CD4-positive, alpha-beta T cell treated with Interleukin-2 at 100 ng/mL for 4 hours (primary cell): ENCODE data around the gene ARNT2.
"Not testable (repeated sequence)": the region's sequence is repeated elsewhere in the genome, so short reads cannot be mapped to it uniquely, and the experiment has no call there.

Experiments used
- DNase-seq: peaks from one replicate; pipeline ENCODE4 v3.0.0-alpha.2; 2020; ENCODE audit warnings: low spot score

Gene ARNT2

GRCh38 chr15:80491163-80491847, 87.1 kb downstream of the ARNT2 start:
- DNase-seq = no peak

DNA sequence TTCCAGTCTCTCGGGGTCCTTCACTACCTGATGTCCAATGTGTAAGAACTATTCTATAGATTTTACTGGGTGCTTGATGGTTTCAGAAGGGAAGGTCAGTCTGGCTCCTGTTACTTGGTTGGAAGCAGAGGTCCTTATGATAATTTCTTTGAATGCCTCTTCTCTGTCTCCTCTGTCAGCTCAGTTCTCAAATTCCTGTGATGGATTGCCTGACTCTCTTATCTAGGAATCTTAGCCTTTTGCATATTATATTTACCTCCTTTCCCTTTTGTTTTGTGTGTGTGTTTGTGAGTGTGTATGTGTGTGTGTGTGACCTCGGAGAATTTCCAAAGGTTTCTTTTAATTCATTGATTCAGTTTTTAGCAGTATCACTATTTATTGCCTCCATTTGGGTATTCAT, 88.2 kb downstream of the ARNT2 start:
- no peak for DNase-seq

DNA sequence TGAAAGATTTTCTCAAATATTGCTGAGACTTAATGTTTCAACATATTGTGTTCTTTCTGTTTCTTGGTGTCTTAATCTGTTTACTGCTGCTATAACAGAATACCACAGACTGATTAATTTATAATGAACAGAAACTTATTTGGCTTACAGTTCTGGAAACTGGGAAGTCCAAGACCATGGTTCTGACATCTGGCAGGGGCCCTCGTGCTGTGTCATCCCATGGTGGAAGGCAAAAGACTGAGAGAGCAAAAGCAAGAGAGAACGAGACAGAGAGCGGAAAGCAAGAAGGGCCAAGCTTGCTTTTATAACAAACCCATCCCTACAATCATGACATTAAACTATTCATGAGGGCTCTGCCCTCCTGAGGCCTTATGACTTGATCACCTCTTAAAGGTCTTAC, 88.7 kb downstream of the ARNT2 start:
- DNase-seq = no peak

- DNase-seq = no peak
Observed at GRCh38 chr15:80494351-80494751, 90.2 kb downstream of the ARNT2 start.

GRCh38 chr15:80494756-80495155, 90.6 kb downstream of the ARNT2 start:
- no peak for DNase-seq

DNA sequence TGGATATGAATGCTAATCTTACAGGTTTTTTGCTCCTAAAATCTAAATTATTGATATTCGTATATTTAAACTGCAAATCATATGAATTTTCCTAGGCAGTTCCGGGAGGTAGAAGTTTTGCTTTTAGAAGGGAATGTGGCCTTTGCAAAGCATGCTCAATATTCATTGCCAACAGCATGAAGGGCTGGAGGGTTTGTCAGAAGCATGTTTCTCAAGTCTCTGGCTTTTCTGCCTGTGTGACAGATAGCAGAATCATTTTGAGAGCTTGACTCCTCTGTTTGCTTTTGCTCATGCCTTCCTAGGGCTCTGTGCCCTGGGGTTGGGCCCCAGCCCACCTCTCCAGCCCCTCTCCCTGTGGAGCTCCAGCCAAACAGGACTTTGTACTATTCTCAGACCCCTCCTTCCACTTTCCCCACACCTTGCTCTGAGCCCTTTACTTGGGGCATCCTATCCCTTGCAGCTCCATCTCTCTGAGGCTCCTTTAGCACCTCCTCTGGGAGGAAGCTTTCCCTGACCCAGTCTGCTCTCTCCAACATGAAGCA, 91.3 kb downstream of the ARNT2 start:
- DNase-seq = no peak

- no peak for DNase-seq
Observed at GRCh38 chr15:80496096-80496495, 91.9 kb downstream of the ARNT2 start.

GRCh38 chr15:80497221-80497620, 93.0 kb downstream of the ARNT2 start:
- DNase-seq = no peak

GRCh38 chr15:80498652-80499051, 94.5 kb downstream of the ARNT2 start:
- DNase-seq = no peak

- DNase-seq = no peak
Observed at GRCh38 chr15:80500021-80500420, 95.8 kb downstream of the ARNT2 start.

- no peak for DNase-seq
Observed at GRCh38 chr15:80501476-80501875, 97.3 kb downstream of the ARNT2 start.

GRCh38 chr15:80502782-80503181, 98.6 kb downstream of the ARNT2 start:
- DNase-seq = no peak

DNA sequence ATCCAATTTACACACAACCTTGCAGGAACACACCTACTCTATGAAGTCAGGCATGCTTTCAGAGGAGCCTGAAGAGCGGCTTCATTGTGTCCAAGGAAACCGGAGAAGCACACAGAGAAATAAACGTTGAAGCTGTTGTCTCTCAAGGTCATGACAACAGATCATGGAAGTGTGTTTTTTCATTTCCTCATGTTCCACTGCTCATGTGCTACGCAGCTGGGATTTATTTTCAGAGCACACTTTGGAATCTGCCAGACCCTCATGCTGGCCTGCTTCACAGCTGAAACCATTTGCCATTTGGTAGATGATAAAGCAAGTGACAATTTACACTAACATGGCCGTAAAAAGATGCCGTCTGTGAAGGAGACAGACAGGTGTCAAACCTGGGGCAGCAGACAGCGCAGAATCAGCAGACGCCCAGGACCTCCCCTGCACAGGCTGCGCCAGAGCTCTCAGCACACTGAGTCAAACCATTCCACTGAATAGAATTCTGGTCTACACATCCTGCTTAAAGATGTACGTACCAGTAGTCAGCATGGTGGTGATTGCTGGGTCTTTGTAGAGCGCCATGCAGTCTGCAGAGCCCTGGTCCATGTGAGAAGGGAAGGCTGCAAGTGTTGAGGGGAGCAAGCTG, 99.3 kb downstream of the ARNT2 start:
- DNase-seq = no peak

DNA sequence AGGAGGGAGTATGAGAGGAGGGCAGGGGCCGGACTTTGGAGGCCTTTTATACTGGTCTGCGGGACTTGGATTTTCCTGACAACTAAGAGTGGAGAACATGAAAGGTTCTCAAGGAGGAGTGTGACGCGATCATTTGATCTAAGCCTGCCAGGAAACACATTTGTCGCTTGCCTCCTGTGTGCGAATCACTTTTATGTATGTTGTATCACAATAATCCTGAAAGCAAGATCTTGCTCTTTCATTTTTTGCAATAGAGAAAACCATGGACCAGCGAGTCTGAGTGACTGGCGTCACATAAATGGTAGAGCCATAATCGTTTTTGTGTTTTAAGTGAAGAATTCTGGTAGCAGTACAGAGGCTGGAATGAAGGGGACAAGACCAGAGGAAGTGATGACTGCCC, 100.7 kb downstream of the ARNT2 start:
- DNase-seq = no peak

DNA sequence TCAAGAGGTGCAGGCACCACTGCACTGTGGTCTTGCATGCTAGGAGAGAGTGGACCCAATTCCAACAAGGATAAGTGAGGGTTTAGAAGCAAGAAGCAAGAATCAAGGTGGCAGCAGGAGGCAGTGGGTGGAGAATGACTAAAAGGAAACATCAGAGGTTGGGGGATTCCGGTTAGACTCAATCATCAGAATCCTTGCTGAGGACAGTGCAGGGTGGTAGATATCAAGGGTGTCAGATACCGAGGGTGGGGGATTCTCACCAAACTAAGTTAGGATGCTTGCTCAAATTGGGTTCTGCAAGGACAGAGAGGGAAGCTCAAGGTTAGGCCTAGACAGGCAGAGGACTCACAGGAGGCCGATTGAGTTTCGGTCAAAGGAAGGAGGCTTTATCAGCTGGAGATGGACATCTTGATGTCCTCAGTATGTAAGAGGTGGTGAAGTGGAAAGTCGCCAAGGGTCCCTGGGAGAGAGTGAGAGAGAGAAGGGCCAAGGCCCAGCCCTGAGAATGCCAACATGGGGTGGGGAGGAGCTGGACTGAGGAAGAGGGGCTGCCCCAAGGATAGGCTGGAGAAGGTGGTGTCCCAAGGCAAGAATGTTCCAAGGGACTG, 102.2 kb downstream of the ARNT2 start:
- no peak for DNase-seq

- no peak for DNase-seq
Observed at GRCh38 chr15:80507131-80507530, 102.9 kb downstream of the ARNT2 start.

DNA sequence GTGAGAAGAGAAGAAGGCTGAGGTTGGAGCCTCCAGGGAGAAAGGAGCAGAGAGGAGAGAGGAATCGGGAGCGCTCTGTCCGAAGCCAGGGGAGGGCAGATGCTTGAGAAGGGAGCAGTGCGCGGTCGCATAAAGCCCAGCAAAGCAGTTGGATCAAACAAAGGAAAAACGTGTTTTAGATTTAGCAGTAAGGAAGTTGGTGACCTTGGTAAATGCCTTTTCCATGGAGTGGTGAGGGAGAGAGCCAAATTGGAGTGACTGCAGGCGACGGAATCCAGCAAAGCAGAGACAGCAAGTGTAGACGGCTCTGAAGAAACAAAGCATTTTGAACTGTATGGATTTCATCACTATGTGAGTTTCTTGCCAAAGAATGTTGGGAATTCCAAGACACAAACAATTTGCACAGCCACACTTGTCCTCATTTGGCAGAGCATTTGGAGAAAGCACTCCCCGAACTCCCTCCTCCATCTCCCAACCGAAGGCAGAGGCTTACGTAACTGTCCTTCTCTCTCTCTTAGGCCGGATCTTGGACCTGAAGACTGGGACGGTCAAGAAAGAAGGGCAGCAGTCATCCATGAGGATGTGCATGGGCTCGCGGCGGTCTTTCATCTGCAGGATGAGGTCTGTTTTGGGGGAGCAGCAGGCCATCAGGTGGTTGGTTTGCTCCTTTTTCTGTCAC, 103.6 kb downstream of the ARNT2 start:
- DNase-seq = no peak

GRCh38 chr15:80508783-80509182, 104.6 kb downstream of the ARNT2 start:
- no peak for DNase-seq

DNA sequence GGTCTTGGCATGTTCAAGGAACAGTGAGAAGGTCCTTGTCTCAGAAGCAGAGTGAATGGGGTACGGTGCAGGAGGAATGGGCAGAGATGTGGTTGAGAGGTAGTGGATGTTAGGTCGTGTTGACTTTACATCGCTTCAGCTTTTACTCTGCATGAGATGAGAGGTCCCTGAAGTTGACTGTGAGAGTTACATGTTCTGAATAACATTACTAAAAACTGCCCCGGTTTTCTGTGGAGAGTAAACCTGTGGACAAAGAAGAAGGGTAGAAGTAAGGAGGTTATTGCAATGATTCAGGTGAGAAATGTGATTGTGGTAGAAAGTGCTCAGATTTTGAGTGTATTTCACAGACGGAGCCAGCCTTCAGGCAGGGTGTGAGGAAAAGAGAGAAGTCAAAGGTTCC, 105.6 kb downstream of the ARNT2 start:
- no peak for DNase-seq

- DNase-seq = not testable (repeated sequence)
Observed at GRCh38 chr15:80510985-80511384, 106.8 kb downstream of the ARNT2 start.

DNA sequence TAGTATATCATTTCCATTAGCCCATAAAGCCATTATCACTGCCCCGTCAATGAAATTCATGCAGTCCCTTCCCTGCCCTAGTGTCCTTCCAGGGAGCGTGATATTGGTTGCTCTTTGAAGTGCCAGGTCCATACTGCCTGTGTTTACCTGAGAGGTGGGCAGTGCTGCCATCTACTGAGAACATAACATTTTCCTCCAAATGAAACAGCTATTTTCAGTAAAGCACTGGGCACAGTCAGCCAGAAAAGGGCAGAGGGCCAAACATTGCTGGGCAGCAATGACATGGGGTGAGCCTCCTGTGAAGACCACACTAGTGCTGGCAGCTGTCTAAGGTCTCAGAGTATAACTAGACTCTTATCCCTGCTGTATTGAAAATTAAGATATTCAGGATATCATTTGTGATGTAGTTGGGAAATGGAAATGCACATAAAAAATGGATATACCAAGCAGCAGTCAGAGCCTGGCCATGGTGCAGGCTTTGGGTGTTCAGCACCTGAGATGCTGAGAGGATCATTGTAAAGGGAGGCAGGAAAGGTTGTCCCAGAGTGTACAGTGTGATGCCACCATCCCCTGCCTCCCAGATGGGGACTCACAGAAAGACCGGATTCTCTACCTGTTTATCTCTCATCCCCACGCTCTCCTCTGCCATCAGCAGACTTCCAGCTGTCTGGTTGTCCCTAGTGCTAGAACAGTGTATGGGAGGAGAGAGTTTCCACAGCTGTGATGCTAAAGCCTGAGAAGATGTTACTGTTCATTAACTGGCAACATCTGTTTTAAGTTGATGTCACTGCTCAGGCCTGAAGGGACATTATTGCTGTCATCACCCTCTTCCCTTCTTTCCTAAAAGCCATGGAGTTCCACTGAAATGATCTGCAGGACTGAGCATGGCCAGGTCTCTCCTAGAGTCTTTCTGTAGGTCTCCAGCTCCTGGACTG, 108.8 kb downstream of the ARNT2 start:
- no peak for DNase-seq
